Thyroid gland (tissue), 4 donors: Measurements from ENCODE around the gene KRT77. TPM values are rescaled to one million over a fixed set of nuclear protein-coding genes. Genes with fewer than 3 reads are reported as not detected.

Experiments used
- DNase-seq, 2 donors: peaks; one replicate each; pipeline ENCODE4 v3.0.0-alpha.2; 2019
- H3K27ac ChIP-seq, 3 donors: fragments of 200-600 bp; sonication (generic); 1 replicate in 2 of 3; 2 replicates in 1 of 3; pipeline ENCODE4 v1.5.1; 2016 to 2019; ENCODE audit warnings: mild to moderate bottlenecking in 1 of 3, moderate library complexity in 1 of 3
- H3K27me3 ChIP-seq: fragments of 200-600 bp; sonication (generic); one replicate; pipeline ENCODE4 v1.5.1; 2019
- H3K36me3 ChIP-seq, 2 donors: fragments of 200-600 bp; sonication (generic); one replicate each; pipeline ENCODE4 v1.5.1; 2016 to 2019
- H3K4me1 ChIP-seq, 2 donors: fragments of 200-600 bp; sonication (generic); one replicate each; pipeline ENCODE4 v1.5.1; 2017 to 2019
- H3K4me3 ChIP-seq, 3 donors: fragments of 200-600 bp; sonication (generic); replicated peaks in 1 of 3; 1 replicate in 2 of 3; 2 replicates in 1 of 3; pipeline ENCODE4 v1.5.1; 2016; ENCODE audit warnings: mild to moderate bottlenecking in 1 of 3
- H3K9me3 ChIP-seq: fragments of 200-600 bp; sonication (generic); one replicate; pipeline ENCODE4 v1.5.1; 2017
- CTCF ChIP-seq, 6 experiments: fragments of 200-600 bp in 3 of 6; fragments of 450-650 bp in 3 of 6; sonication (generic) in 3 of 6; IDR thresholded peaks; one replicate each; pipeline ENCODE4 v1.5.1; 2016 to 2019; ENCODE audit warnings: antibody characterized with exemption in 6 of 6, mild to moderate bottlenecking in 2 of 6, inconsistent platforms in 1 of 6, moderate library complexity in 1 of 6
- POLR2A ChIP-seq, 2 donors: fragments of 450-650 bp; IDR thresholded peaks; one replicate each; pipeline ENCODE4 v1.6.1; 2017; ENCODE audit warnings: antibody characterized with exemption in 2 of 2, mild to moderate bottlenecking in 2 of 2, moderate library complexity in 1 of 2
- WGBS, 2 donors: methylation state at CpG; one replicate each; pipeline ENCODE4 v1.1.5; 2017; 5-methylcytosine and 5-hydroxymethylcytosine counted together
- intact Hi-C: fragments of 100-400 bp; cut with DNase I; formaldehyde crosslinking; loops from one replicate; pipeline ENCODE4 v1.15.1; 2023
- total RNA-seq, 4 donors: library from RNA; depleted of rRNA; stranded (reverse); fragments of >200 nt; gene quantifications; one replicate each; pipeline ENCODE4 v1.2.3, GENCODE V29; 2016

The KRT77 gene
- total RNA-seq, 4 donors from 2014 or later: not detected

- intact Hi-C loops: no loop called here
- Histone ChIP-seq H3K4me1 (peaks cover 3 to 9% of the 10 kb centered on the region in 2 donors), H3K27me3 (no peaks in the 10 kb centered on the region), H3K4me3 (no peak overlapping the region), H3K9me3 (no peaks in the 10 kb centered on the region), H3K36me3 (no peaks in the 10 kb centered on the region), H3K27ac (no peak overlapping the region)
- no peak for DNase-seq
- TF ChIP-seq POLR2A (IDR thresholded peaks at IDR 0.05) (no peak), CTCF (IDR thresholded peaks at IDR 0.05) (no peak)
- WGBS, 2 donors: 48 to 78% methylated on average over 2 of the region's 2 CpGs
Observed at GRCh38 chr12:52691841-52692150, 11.5 kb downstream of the KRT77 start.

GRCh38 chr12:52691076-52691840 is 12.1 kb downstream of the KRT77 start:
- 6 to 8% methylated on average over 29 to 40 of the region's 45 CpGs for WGBS, 2 donors
- no peak for TF ChIP-seq POLR2A (IDR thresholded peaks at IDR 0.05)
- TF ChIP-seq CTCF (IDR thresholded peaks at IDR 0.05): no peak
- no peak overlapping the region for H3K27ac ChIP-seq
- intact Hi-C loops: no loop called here
- peak; percentile 18 to 22 for DNase-seq
- peaks cover 3 to 9% of the 10 kb centered on the region in 2 donors for H3K4me1 ChIP-seq
- H3K36me3 ChIP-seq: no peaks in the 10 kb centered on the region
- H3K4me3 ChIP-seq: no peak overlapping the region
- no peaks in the 10 kb centered on the region for H3K27me3 ChIP-seq
- H3K9me3 ChIP-seq: no peaks in the 10 kb centered on the region

- Histone ChIP-seq H3K36me3 (no peaks in the 10 kb centered on the region), H3K27me3 (no peaks in the 10 kb centered on the region), H3K4me3 (no peak overlapping the region), H3K4me1 (peaks cover 3 to 9% of the 10 kb centered on the region in 2 donors), H3K9me3 (no peaks in the 10 kb centered on the region), H3K27ac (no peak overlapping the region)
- TF ChIP-seq CTCF (IDR thresholded peaks at IDR 0.05): no peak
- TF ChIP-seq POLR2A (IDR thresholded peaks at IDR 0.05): no peak
- 63 to 68% methylated on average over 7 to 8 of the region's 8 CpGs for WGBS, 2 donors
- intact Hi-C loops: no loop called here
- no peak for DNase-seq
Observed at GRCh38 chr12:52690351-52691075, 12.8 kb downstream of the KRT77 start.

GRCh38 chr12:52689936-52690335 is 13.4 kb downstream of the KRT77 start:
- H3K27me3 ChIP-seq: no peaks in the 10 kb centered on the region
- H3K9me3 ChIP-seq: no peaks in the 10 kb centered on the region
- H3K27ac ChIP-seq: no peak overlapping the region
- no peaks in the 10 kb centered on the region for H3K36me3 ChIP-seq
- intact Hi-C loops: no loop called here
- DNase-seq: no peak
- WGBS, 2 donors: 83 to 86% methylated on average over 1 of the region's 1 CpG
- H3K4me3 ChIP-seq: no peak overlapping the region
- H3K4me1 ChIP-seq: peaks cover 3 to 9% of the 10 kb centered on the region in 2 donors
- TF ChIP-seq CTCF (IDR thresholded peaks at IDR 0.05) (no peak), POLR2A (IDR thresholded peaks at IDR 0.05) (no peak)

GRCh38 chr12:52689239-52689638 is 14.1 kb downstream of the KRT77 start:
- Histone ChIP-seq H3K4me3 (no peak overlapping the region), H3K36me3 (no peaks in the 10 kb centered on the region), H3K9me3 (no peaks in the 10 kb centered on the region), H3K4me1 (peaks cover 3 to 9% of the 10 kb centered on the region in 2 donors), H3K27me3 (no peaks in the 10 kb centered on the region), H3K27ac (no peak overlapping the region)
- intact Hi-C loops: no loop called here
- no peak for DNase-seq
- TF ChIP-seq POLR2A (IDR thresholded peaks at IDR 0.05) (no peak), CTCF (IDR thresholded peaks at IDR 0.05) (no peak)
